ENCODE measurements around the gene SATL1.
"Not testable (repeated sequence)": the region's sequence is repeated elsewhere in the genome, so short reads cannot be mapped to it uniquely, and the experiment has no call there.

The SATL1 gene

GRCh38 chrX:85243761-85244449 lies at the start of gene SATL1, which contains the start of gene ZNF711:
Gene SATL1 (minus strand): TSS chrX:85243779. CDS start chrX:85108968, 134,811 bp downstream.
Gene ZNF711 (plus strand): TSS chrX:85243991. CDS start chrX:85247573, 3,582 bp downstream.
- in situ Hi-C loops (cut with MboI; ENCODE audit: low sequenced_read_pairs): no loop called here

GRCh38 chrX:85288992-85289723 lies 45.6 kb upstream of the SATL1 start:
- in situ Hi-C loops (cut with MboI; ENCODE audit: low sequenced_read_pairs): no loop called here

GRCh38 chrX:85285286-85285685 lies 41.7 kb upstream of the SATL1 start:
- in situ Hi-C loops (cut with MboI; ENCODE audit: low sequenced_read_pairs): not testable (repeated sequence)

GRCh38 chrX:85244450-85245211 lies 1.1 kb upstream of the SATL1 start:
- in situ Hi-C loops (cut with MboI; ENCODE audit: low sequenced_read_pairs): no loop called here

- in situ Hi-C loops (cut with MboI; ENCODE audit: low sequenced_read_pairs): no loop called here
Observed at GRCh38 chrX:85243155-85243554, 424 bp downstream of the SATL1 start.

- in situ Hi-C loops (cut with MboI; ENCODE audit: low sequenced_read_pairs): no loop called here
Observed at GRCh38 chrX:85223359-85223758, 20.2 kb downstream of the SATL1 start.

GRCh38 chrX:85221361-85221760 lies 22.2 kb downstream of the SATL1 start:
- in situ Hi-C loops (cut with MboI; ENCODE audit: low sequenced_read_pairs): no loop called here

GRCh38 chrX:85215946-85216345 lies 27.6 kb downstream of the SATL1 start:
- in situ Hi-C loops (cut with MboI; ENCODE audit: low sequenced_read_pairs): no loop called here

GRCh38 chrX:85213792-85214530 lies 29.6 kb downstream of the SATL1 start:
- in situ Hi-C loops (cut with MboI; ENCODE audit: low sequenced_read_pairs): no loop called here

GRCh38 chrX:85203461-85203970 lies 40.1 kb downstream of the SATL1 start:
- in situ Hi-C loops (cut with MboI; ENCODE audit: low sequenced_read_pairs): no loop called here

- in situ Hi-C loops (cut with MboI; ENCODE audit: low sequenced_read_pairs): no loop called here
Observed at GRCh38 chrX:85196319-85196718, 47.3 kb downstream of the SATL1 start.

- in situ Hi-C loops (cut with MboI; ENCODE audit: low sequenced_read_pairs): no loop called here
Observed at GRCh38 chrX:85159644-85160043, 83.9 kb downstream of the SATL1 start.

- in situ Hi-C loops (cut with MboI; ENCODE audit: low sequenced_read_pairs): no loop called here
Observed at GRCh38 chrX:85140964-85141363, 102.6 kb downstream of the SATL1 start.

- in situ Hi-C loops (cut with MboI; ENCODE audit: low sequenced_read_pairs): no loop called here
Observed at GRCh38 chrX:85139422-85139821, 104.2 kb downstream of the SATL1 start.

GRCh38 chrX:85136409-85136808 lies 107.2 kb downstream of the SATL1 start:
- in situ Hi-C loops (cut with MboI; ENCODE audit: low sequenced_read_pairs): no loop called here

- in situ Hi-C loops (cut with MboI; ENCODE audit: low sequenced_read_pairs): no loop called here
Observed at GRCh38 chrX:85115252-85115651, 128.3 kb downstream of the SATL1 start.

- in situ Hi-C loops (cut with MboI; ENCODE audit: low sequenced_read_pairs): no loop called here
Observed at GRCh38 chrX:85114776-85115175, 128.8 kb downstream of the SATL1 start.

GRCh38 chrX:85114171-85114570 lies 129.4 kb downstream of the SATL1 start:
- in situ Hi-C loops (cut with MboI; ENCODE audit: low sequenced_read_pairs): no loop called here

- in situ Hi-C loops (cut with MboI; ENCODE audit: low sequenced_read_pairs): no loop called here
Observed at GRCh38 chrX:85113746-85114145, 129.8 kb downstream of the SATL1 start.

GRCh38 chrX:85112293-85112692 lies 131.3 kb downstream of the SATL1 start:
- in situ Hi-C loops (cut with MboI; ENCODE audit: low sequenced_read_pairs): no loop called here

- in situ Hi-C loops (cut with MboI; ENCODE audit: low sequenced_read_pairs): no loop called here
Observed at GRCh38 chrX:85111347-85111746, 132.2 kb downstream of the SATL1 start.
